Mucosa of rectum (tissue), 2 donors: ENCODE measurements around the gene SPAG9.

Source experiments
- H3K27ac ChIP-seq, 2 donors: one replicate each; pipeline ENCODE4 v1.7.0; 2013; ENCODE audit warnings: inconsistent platforms in 2 of 2, low read depth in 2 of 2, low read length in 2 of 2
- H3K27me3 ChIP-seq, 2 donors: one replicate each; pipeline ENCODE4 v1.7.0; 2013; ENCODE audit warnings: low read length in 2 of 2; ENCODE audit not compliant: control insufficient read depth in 2 of 2, insufficient read depth in 2 of 2
- H3K36me3 ChIP-seq, 2 donors: one replicate each; pipeline ENCODE4 v1.7.0; 2013; ENCODE audit warnings: low read length in 2 of 2; ENCODE audit not compliant: control insufficient read depth in 2 of 2, insufficient read depth in 2 of 2
- H3K4me1 ChIP-seq, 2 donors: one replicate each; pipeline ENCODE4 v1.7.0; 2013; ENCODE audit warnings: low read length in 2 of 2, mild to moderate bottlenecking in 1 of 2; ENCODE audit not compliant: control insufficient read depth in 2 of 2, insufficient read depth in 2 of 2
- H3K4me3 ChIP-seq, 2 donors: one replicate each; pipeline ENCODE4 v1.7.0; 2013; ENCODE audit warnings: low read length in 2 of 2
- H3K9ac ChIP-seq, 2 donors: one replicate each; pipeline ENCODE4 v1.7.0; 2013; ENCODE audit warnings: low read length in 2 of 2, low read depth in 1 of 2, mild to moderate bottlenecking in 1 of 2
- H3K9me3 ChIP-seq, 2 donors: one replicate each; pipeline ENCODE4 v1.7.0; 2013; ENCODE audit warnings: low read length in 2 of 2; ENCODE audit not compliant: control insufficient read depth in 2 of 2
- donor health status: healthy.
- donor health status: Normal muscosa, but diverticular disease.

Gene SPAG9

GRCh38 chr17:50914505-50915063, 206.1 kb downstream of the SPAG9 start:
- H3K36me3 ChIP-seq: no peaks in the 10 kb centered on the region
- H3K9ac ChIP-seq: peak overlapping the region; percentile 26 to 51
- H3K4me1 ChIP-seq: peaks cover 29 to 42% of the 10 kb centered on the region in 2 donors
- no peaks in the 10 kb centered on the region for H3K9me3 ChIP-seq
- H3K4me3 ChIP-seq: no peak overlapping the region
- peak overlapping the region; percentile 73 to 74 for H3K27ac ChIP-seq
- H3K27me3 ChIP-seq: no peaks in the 10 kb centered on the region

- Histone ChIP-seq H3K9ac (no peak overlapping the region), H3K9me3 (no peaks in the 10 kb centered on the region), H3K27ac (no peak overlapping the region), H3K36me3 (no peaks in the 10 kb centered on the region), H3K4me3 (no peak overlapping the region), H3K4me1 (peaks cover 14 to 31% of the 10 kb centered on the region in 2 donors), H3K27me3 (no peaks in the 10 kb centered on the region)
Measured at GRCh38 chr17:50913120-50913519, 207.5 kb downstream of the SPAG9 start.
